DND-41 (cell line): Measurements from ENCODE around the gene TBX6.

Experiments used
- ATAC-seq: fragments of 200-7000 bp; cut with Tn5 transposase; 3 replicates; pipeline ENCODE4 v1.9.1; 2021; ENCODE audit warnings: low read depth; ENCODE audit not compliant: insufficient read depth
- DNase-seq: peaks from one replicate; pipeline ENCODE4 v3.0.0-alpha.2; 2020
- H2AFZ ChIP-seq: 2 replicates; pipeline ENCODE4 v1.6.0; 2012; ENCODE audit warnings: low read depth, low read length
- H3K27ac ChIP-seq: 2 replicates; pipeline ENCODE4 v1.5.1; 2012; ENCODE audit warnings: low read length, inconsistent platforms
- H3K27me3 ChIP-seq: fragments of 200-600 bp; sonication (generic); 2 replicates; pipeline ENCODE4 v1.6.0; 2012; ENCODE audit warnings: low read length, mild to moderate bottlenecking, inconsistent platforms; ENCODE audit not compliant: insufficient read depth, poor library complexity
- H3K36me3 ChIP-seq: 2 replicates; pipeline ENCODE4 v1.5.1; 2012; ENCODE audit warnings: low read length, inconsistent platforms; ENCODE audit not compliant: insufficient read depth
- H3K4me1 ChIP-seq: 2 replicates; pipeline ENCODE4 v1.5.1; 2012; ENCODE audit warnings: mild to moderate bottlenecking, low read length; ENCODE audit not compliant: insufficient read depth
- H3K4me2 ChIP-seq: 2 replicates; pipeline ENCODE4 v1.6.0; 2012; ENCODE audit warnings: mild to moderate bottlenecking, moderate library complexity, low read length, inconsistent platforms; ENCODE audit not compliant: insufficient read depth
- H3K4me3 ChIP-seq, 2 experiments: fragments of 200-600 bp in 1 of 2; shearing (Covaris generic) in 1 of 2; 2 replicates each; pipeline ENCODE4 v1.5.1; 2012 to 2016; ENCODE audit warnings: inconsistent platforms in 2 of 2, low read length in 2 of 2, mild to moderate bottlenecking in 2 of 2, low read depth in 1 of 2, moderate library complexity in 1 of 2
- H3K79me2 ChIP-seq: 2 replicates; pipeline ENCODE4 v1.6.0; 2012; ENCODE audit warnings: low read length, inconsistent platforms; ENCODE audit not compliant: insufficient read depth
- H3K9ac ChIP-seq: 2 replicates; pipeline ENCODE4 v1.6.0; 2012; ENCODE audit warnings: low read depth, mild to moderate bottlenecking, inconsistent platforms, low read length, moderate library complexity
- H3K9me3 ChIP-seq: 2 replicates; pipeline ENCODE4 v1.5.1; 2012; ENCODE audit warnings: low read length, moderate library complexity, mild to moderate bottlenecking, inconsistent platforms; ENCODE audit not compliant: insufficient read depth, severe bottlenecking
- H4K20me1 ChIP-seq: 2 replicates; pipeline ENCODE4 v1.6.0; 2012; ENCODE audit warnings: low read length; ENCODE audit not compliant: insufficient read depth
- EZH2 ChIP-seq: IDR thresholded peaks from 3 replicates; pipeline ENCODE4 v1.6.1; 2012; ENCODE audit warnings: borderline replicate concordance, low read depth, mild to moderate bottlenecking, moderate library complexity, low read length, inconsistent platforms; ENCODE audit not compliant: severe bottlenecking
- TF ChIP-seq, protein P1 (sequence below): IDR thresholded peaks from 2 replicates; pipeline ENCODE4 v1.5.1; 2012; ENCODE audit warnings: borderline replicate concordance, low read length, moderate library complexity, mild to moderate bottlenecking; ENCODE audit not compliant: poor library complexity, severe bottlenecking; ENCODE audit errors: extremely low read depth

Gene TBX6

DNA sequence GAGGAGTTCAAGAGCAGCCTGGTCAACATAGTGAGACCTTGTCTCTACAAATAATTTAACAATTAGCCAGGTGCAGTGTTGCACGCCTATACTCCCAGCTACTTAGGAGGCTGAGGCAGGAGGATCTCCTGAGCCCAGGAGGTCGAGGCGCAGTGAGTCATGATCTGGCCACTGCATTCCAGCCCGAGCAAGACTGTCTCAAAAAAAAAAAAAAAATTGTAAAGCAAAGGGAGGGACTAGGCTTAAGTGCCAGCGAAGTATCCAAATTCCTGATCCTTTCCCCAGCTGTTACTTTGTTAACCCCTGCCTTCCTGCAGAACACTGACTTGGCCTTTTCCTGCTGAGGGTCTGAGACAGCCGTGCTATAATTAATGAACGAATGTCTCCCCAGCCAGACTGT, 18.9 kb upstream of the TBX6 start:
- no peaks in the 10 kb centered on the region for H3K79me2 ChIP-seq
- no peak overlapping the region for H3K27ac ChIP-seq
- no peak for TF ChIP-seq EZH2
- TF ChIP-seq, protein P1, sequence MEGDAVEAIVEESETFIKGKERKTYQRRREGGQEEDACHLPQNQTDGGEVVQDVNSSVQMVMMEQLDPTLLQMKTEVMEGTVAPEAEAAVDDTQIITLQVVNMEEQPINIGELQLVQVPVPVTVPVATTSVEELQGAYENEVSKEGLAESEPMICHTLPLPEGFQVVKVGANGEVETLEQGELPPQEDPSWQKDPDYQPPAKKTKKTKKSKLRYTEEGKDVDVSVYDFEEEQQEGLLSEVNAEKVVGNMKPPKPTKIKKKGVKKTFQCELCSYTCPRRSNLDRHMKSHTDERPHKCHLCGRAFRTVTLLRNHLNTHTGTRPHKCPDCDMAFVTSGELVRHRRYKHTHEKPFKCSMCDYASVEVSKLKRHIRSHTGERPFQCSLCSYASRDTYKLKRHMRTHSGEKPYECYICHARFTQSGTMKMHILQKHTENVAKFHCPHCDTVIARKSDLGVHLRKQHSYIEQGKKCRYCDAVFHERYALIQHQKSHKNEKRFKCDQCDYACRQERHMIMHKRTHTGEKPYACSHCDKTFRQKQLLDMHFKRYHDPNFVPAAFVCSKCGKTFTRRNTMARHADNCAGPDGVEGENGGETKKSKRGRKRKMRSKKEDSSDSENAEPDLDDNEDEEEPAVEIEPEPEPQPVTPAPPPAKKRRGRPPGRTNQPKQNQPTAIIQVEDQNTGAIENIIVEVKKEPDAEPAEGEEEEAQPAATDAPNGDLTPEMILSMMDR = no peak
- no peaks in the 10 kb centered on the region for H3K4me1 ChIP-seq
- no peak overlapping the region for H2AFZ ChIP-seq
- no peak overlapping the region for H3K4me3 ChIP-seq
- no peaks in the 10 kb centered on the region for H3K9me3 ChIP-seq
- DNase-seq (no peak), ATAC-seq (no peak)
- no peaks in the 10 kb centered on the region for H3K27me3 ChIP-seq
- no peak overlapping the region for H3K9ac ChIP-seq
- peaks cover 43% of the 10 kb centered on the region for H3K36me3 ChIP-seq
- H4K20me1 ChIP-seq = no peaks in the 10 kb centered on the region
- H3K4me2 ChIP-seq = no peak overlapping the region

GRCh38 chr16:30108059-30108850, 16.5 kb upstream of the TBX6 start:
- DNase-seq = no peak
- H3K9ac ChIP-seq = no peak overlapping the region
- H4K20me1 ChIP-seq = no peaks in the 10 kb centered on the region
- H3K79me2 ChIP-seq = no peaks in the 10 kb centered on the region
- H3K36me3 ChIP-seq = peaks cover 42% of the 10 kb centered on the region
- ATAC-seq = no peak
- no peak overlapping the region for H3K4me3 ChIP-seq
- H3K4me1 ChIP-seq = no peaks in the 10 kb centered on the region
- H3K9me3 ChIP-seq = no peaks in the 10 kb centered on the region
- no peak overlapping the region for H3K27ac ChIP-seq
- H2AFZ ChIP-seq = no peak overlapping the region
- H3K27me3 ChIP-seq = no peaks in the 10 kb centered on the region
- TF ChIP-seq, protein P1 = no peak
- no peak for TF ChIP-seq EZH2
- H3K4me2 ChIP-seq = no peak overlapping the region

- H3K27ac ChIP-seq = no peak overlapping the region
- no peak overlapping the region for H3K9ac ChIP-seq
- no peak for ATAC-seq
- H3K4me3 ChIP-seq = no peak overlapping the region
- H4K20me1 ChIP-seq = no peaks in the 10 kb centered on the region
- H3K4me1 ChIP-seq = no peaks in the 10 kb centered on the region
- H3K4me2 ChIP-seq = no peak overlapping the region
- DNase-seq = no peak
- no peaks in the 10 kb centered on the region for H3K79me2 ChIP-seq
- H3K9me3 ChIP-seq = peaks cover 2% of the 10 kb centered on the region
- H3K27me3 ChIP-seq = no peaks in the 10 kb centered on the region
- peaks cover 26% of the 10 kb centered on the region for H3K36me3 ChIP-seq
- no peak overlapping the region for H2AFZ ChIP-seq
- TF ChIP-seq, protein P1 = no peak
- TF ChIP-seq EZH2 = no peak
These were observed 12.8 kb upstream of the TBX6 start for GRCh38 chr16:30104492-30104891.
